ENCODE results near the gene CEP72.
"Not testable (repeated sequence)": the region's sequence is repeated elsewhere in the genome, so short reads cannot be mapped to it uniquely, and the experiment has no call there.

CEP72 gene

DNA sequence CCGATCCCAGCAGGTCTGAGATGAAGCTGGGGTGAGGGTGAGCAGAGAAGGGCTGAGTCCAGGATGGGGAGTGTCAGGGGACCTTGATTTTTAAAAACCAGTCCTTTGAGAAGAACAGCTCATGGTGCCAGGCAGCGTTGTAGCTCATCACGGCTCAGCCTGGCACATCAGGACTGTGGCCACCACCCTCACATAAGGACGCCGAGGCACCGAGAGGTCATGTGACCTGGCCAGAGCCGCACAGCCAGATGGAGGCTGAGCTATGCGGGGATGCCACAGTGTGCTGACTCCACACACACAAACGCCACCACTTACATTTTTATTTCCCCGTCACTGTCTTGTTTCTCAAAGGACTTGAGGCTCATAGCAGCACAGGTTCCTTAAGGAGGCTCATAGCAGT is 32.9 kb upstream of the CEP72 start:
- no peak overlapping the region for H3K4me3 ChIP-seq (ENCODE audit: low read depth, low read length)
- TF ChIP-seq MYC (IDR thresholded peaks at IDR 0.05; ENCODE audit: low read depth, low read length): no peak
- TF ChIP-seq, protein P1, sequence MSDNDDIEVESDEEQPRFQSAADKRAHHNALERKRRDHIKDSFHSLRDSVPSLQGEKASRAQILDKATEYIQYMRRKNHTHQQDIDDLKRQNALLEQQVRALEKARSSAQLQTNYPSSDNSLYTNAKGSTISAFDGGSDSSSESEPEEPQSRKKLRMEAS (IDR thresholded peaks at IDR 0.05; ENCODE audit: low read depth, low read length): no peak
- TF ChIP-seq, protein P2, sequence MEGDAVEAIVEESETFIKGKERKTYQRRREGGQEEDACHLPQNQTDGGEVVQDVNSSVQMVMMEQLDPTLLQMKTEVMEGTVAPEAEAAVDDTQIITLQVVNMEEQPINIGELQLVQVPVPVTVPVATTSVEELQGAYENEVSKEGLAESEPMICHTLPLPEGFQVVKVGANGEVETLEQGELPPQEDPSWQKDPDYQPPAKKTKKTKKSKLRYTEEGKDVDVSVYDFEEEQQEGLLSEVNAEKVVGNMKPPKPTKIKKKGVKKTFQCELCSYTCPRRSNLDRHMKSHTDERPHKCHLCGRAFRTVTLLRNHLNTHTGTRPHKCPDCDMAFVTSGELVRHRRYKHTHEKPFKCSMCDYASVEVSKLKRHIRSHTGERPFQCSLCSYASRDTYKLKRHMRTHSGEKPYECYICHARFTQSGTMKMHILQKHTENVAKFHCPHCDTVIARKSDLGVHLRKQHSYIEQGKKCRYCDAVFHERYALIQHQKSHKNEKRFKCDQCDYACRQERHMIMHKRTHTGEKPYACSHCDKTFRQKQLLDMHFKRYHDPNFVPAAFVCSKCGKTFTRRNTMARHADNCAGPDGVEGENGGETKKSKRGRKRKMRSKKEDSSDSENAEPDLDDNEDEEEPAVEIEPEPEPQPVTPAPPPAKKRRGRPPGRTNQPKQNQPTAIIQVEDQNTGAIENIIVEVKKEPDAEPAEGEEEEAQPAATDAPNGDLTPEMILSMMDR (IDR thresholded peaks at IDR 0.05; ENCODE audit: low read depth, low read length): no peak
- no peak for TF ChIP-seq POLR2A (IDR thresholded peaks at IDR 0.05; ENCODE audit: extremely low read depth, insufficient read length)
- no peak for DNase-seq (ENCODE audit: low read depth)

DNA sequence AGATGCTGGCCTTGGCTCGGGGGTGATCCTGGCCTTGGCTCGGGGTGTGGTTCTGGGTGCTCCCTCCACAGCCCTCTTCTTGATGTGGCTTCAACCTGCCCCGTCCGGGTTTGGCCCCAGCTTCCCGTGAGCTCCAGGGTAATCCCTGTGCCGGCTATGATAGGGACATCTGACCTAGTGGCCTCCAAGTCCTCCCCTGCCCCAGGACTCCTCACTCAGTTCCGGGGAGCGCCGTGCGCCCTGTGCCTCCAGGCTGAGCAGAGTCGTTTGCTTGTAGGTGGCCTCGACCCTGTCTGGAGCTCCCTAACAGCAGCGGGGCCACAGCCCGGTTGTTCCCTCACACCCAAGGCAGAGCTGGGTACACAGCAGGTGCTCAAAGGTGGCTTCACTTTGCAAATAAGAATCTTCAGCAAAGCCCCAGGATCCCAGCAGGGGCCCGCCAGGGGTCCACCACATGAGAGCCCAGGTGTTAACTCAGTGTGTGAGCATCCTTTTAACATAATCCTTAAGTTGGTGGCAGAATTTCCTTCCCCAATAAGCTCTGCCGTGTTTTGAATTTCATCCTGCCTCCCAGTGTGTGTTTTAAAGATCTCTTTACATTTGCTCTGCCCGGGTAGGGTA is 32.3 kb upstream of the CEP72 start:
- no peak for DNase-seq (ENCODE audit: low read depth)
- TF ChIP-seq, protein P2 (IDR thresholded peaks at IDR 0.05; ENCODE audit: low read depth, low read length): no peak
- TF ChIP-seq, protein P1 (IDR thresholded peaks at IDR 0.05; ENCODE audit: low read depth, low read length): no peak
- no peak for TF ChIP-seq POLR2A (IDR thresholded peaks at IDR 0.05; ENCODE audit: extremely low read depth, insufficient read length)
- no peak for TF ChIP-seq MYC (IDR thresholded peaks at IDR 0.05; ENCODE audit: low read depth, low read length)
- H3K4me3 ChIP-seq (ENCODE audit: low read depth, low read length): no peak overlapping the region

DNA sequence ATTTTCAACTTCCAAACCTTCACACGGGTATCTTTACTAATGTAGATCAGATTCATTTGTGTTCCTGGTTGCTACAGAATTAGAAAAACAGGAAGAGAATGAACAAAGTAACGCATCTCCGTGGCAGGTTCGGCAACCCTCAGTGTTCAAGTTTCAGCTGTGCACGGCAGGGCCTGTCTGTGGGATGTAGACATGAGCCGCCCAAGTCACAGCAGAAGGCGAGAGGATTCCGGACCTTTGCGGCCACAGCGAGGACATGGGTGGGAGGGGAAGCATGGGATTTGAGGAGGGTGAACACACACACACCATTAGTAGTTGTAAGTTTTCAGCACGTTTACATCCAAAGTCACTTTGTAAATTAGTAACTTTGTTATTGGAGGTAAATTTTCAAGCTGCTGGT is 31.7 kb upstream of the CEP72 start:
- no peak for DNase-seq (ENCODE audit: low read depth)
- TF ChIP-seq, protein P1 (IDR thresholded peaks at IDR 0.05; ENCODE audit: low read depth, low read length): no peak
- TF ChIP-seq POLR2A (IDR thresholded peaks at IDR 0.05; ENCODE audit: extremely low read depth, insufficient read length) (no peak), MYC (IDR thresholded peaks at IDR 0.05; ENCODE audit: low read depth, low read length) (no peak)
- TF ChIP-seq, protein P2 (IDR thresholded peaks at IDR 0.05; ENCODE audit: low read depth, low read length): no peak
- H3K4me3 ChIP-seq (ENCODE audit: low read depth, low read length): no peak overlapping the region

DNA sequence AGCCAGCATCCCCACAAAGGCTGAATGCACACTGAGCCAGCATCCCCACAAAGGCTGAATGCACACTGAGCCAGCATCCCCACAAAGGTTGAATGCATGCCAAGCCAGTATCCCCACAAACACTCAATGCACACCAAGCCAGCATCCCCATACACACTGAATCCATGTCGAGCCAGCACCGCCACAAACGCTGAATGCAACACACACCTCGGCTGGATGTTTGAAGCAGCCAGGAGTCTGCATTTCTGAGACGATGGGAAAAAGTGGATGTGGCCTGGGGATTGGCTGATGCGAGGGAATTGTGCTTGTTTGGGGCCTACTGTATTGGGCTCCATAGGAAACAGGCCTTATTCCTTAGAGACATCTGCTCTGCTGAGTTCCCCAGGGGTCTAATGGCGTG is 30.9 kb upstream of the CEP72 start:
- DNase-seq (ENCODE audit: low read depth): no peak
- TF ChIP-seq POLR2A (IDR thresholded peaks at IDR 0.05; ENCODE audit: extremely low read depth, insufficient read length) (no peak), MYC (IDR thresholded peaks at IDR 0.05; ENCODE audit: low read depth, low read length) (no peak)
- TF ChIP-seq, protein P2 (IDR thresholded peaks at IDR 0.05; ENCODE audit: low read depth, low read length): no peak
- TF ChIP-seq, protein P1 (IDR thresholded peaks at IDR 0.05; ENCODE audit: low read depth, low read length): no peak
- H3K4me3 ChIP-seq (ENCODE audit: low read depth, low read length): no peak overlapping the region

DNA sequence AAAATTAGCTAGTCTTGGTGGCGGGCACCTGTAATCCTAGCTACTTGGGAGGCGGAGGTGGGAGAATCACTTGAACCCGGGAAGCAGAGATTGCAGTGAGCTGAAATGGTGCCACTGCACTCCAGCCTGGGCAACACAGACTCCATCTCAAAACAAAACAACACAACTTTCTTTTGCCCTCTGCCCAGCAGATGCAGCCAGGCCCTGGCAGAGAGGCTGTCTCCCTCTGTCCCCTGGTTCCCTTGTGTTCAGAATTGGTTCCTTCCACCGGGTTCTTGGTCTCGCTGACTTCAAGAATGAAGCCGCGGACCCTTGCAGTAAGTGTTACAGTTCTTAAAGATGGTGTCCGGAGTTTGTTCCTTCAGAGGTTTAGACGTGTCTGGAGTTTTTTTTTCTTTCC is 30.2 kb upstream of the CEP72 start:
- TF ChIP-seq, protein P1 (IDR thresholded peaks at IDR 0.05; ENCODE audit: low read depth, low read length): no peak
- TF ChIP-seq MYC (IDR thresholded peaks at IDR 0.05; ENCODE audit: low read depth, low read length) (no peak), POLR2A (IDR thresholded peaks at IDR 0.05; ENCODE audit: extremely low read depth, insufficient read length) (no peak)
- TF ChIP-seq, protein P2 (IDR thresholded peaks at IDR 0.05; ENCODE audit: low read depth, low read length): no peak
- DNase-seq (ENCODE audit: low read depth): no peak
- H3K4me3 ChIP-seq (ENCODE audit: low read depth, low read length): no peak overlapping the region

DNA sequence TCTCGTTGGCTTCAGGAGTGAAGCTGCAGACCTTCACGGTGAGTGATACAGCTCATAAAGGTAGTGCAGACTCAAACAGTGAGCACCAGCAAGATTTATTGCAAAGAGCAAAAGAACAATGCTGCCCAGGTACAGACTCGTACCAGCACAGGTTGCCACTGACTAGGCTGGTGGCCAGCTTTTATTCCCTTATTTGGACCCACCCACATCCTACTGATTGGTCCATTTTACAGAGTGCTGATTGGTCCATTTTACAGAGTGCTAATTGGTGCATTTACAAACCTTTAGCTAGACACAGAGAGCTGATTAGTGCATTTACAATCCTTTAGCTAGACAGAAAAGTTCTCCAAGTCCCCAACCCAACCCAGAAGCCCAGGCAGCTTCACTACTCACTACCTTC is 29.7 kb upstream of the CEP72 start:
- not testable (repeated sequence) for DNase-seq (ENCODE audit: low read depth); H3K4me3 ChIP-seq (ENCODE audit: low read depth, low read length)

Data from NB4 (cell line).